ENCODE results near the gene ARSK. TPM values are rescaled to one million over a fixed set of nuclear protein-coding genes. Genes with fewer than 3 reads are reported as not detected.
A peak's percentile ranks its signal among the peaks of the same experiment; 100 is the strongest.

Gene ARSK
- polyA plus RNA-seq, 12 donors, result 8.5 to 29.7 (median 11.1) TPM; not detected in 1

GRCh38 chr5:95646569-95647431 is 91.9 kb downstream of the ARSK start, which contains the start of gene RFESD:
Gene RFESD (plus strand): TSS chr5:95646777. CDS start chr5:95652272, 5,495 bp downstream.
- DNase-seq, result peak; percentile 94

- DNase-seq, result no peak
Measured at GRCh38 chr5:95647886-95648860, 93.3 kb downstream of the ARSK start.

GRCh38 chr5:95649274-95649673 is 94.4 kb downstream of the ARSK start:
- DNase-seq, result no peak

- DNase-seq, result no peak
Measured at GRCh38 chr5:95649842-95650620, 95.1 kb downstream of the ARSK start.

- DNase-seq, result no peak
Measured at GRCh38 chr5:95652849-95653248, 97.9 kb downstream of the ARSK start.

- DNase-seq, result no peak
Measured at GRCh38 chr5:95654196-95654595, 99.3 kb downstream of the ARSK start.

Other genes starting within 250 kb of the ARSK start
- gene FAM81B, start 163.7 kb upstream of the ARSK start, polyA plus RNA-seq (ENCODE audit: insufficient read length in 12 of 12), result 10 to 100 TPM in 4 of 12 donors, 1 to 10 TPM in 7, not detected in 1; 3.5 to 16.6 (median 8.3) TPM
- 10 to 100 TPM in 11 of 12 donors, not detected in 1; 49.6 to 86.4 (median 68.6) TPM for gene SKIC3, start 124 bp upstream of the ARSK start, polyA plus RNA-seq (ENCODE audit: insufficient read length in 12 of 12)
- gene GPR150, start 65.0 kb downstream of the ARSK start, polyA plus RNA-seq (ENCODE audit: insufficient read length in 12 of 12), result under 1 TPM in 8 of 12 donors, not detected in 4; 0.11 to 0.24 (median 0.16) TPM
- gene RFESD, start 91.7 kb downstream of the ARSK start, polyA plus RNA-seq (ENCODE audit: insufficient read length in 12 of 12), result 1 to 10 TPM in 10 of 12 donors, not detected in 2; 2.5 to 8.3 (median 4.3) TPM
- 1 to 10 TPM in 9 of 12 donors, under 1 TPM in 1, not detected in 2; 0.96 to 3.6 (median 2.3) TPM for gene SPATA9, start 127.9 kb downstream of the ARSK start, polyA plus RNA-seq (ENCODE audit: insufficient read length in 12 of 12)
- 100 to 1,000 TPM in 8 of 12 donors, 10 to 100 TPM in 3, not detected in 1; 69.3 to 137 (median 113) TPM for gene RHOBTB3, start 176.2 kb downstream of the ARSK start, polyA plus RNA-seq (ENCODE audit: insufficient read length in 12 of 12)